Neural progenitor cell (in vitro differentiated cells): ENCODE data around the gene PLA2G6.

ENCODE experiments used
- CTCF ChIP-seq: fragments of 200-600 bp; sonication (generic); IDR thresholded peaks from 2 replicates; pipeline ENCODE4 v1.5.1; 2017; ENCODE audit warnings: antibody characterized with exemption, mild to moderate bottlenecking
- EZH2phosphoT487 ChIP-seq: fragments of 200-600 bp; sonication (generic); IDR thresholded peaks from 2 replicates; pipeline ENCODE4 v1.6.1; 2017; ENCODE audit warnings: antibody characterized with exemption

GRCh38 chr22:38164551-38164918, 17.1 kb downstream of the PLA2G6 start:
- TF ChIP-seq CTCF (no peak), EZH2phosphoT487 (no peak)
